H7 (cell line): ENCODE data around the gene EVC. TPM values are rescaled to one million over a fixed set of nuclear protein-coding genes. Genes with fewer than 3 reads are reported as not detected.
A peak's percentile ranks its signal among the peaks of the same experiment; 100 is the strongest.

Experiments used
- DNase-seq: peaks from one replicate; pipeline ENCODE4 v3.0.0; 2012
- H3K27me3 ChIP-seq: 2 replicates; pipeline ENCODE4 v1.6.0; 2011; ENCODE audit warnings: mild to moderate bottlenecking, low read length; ENCODE audit not compliant: control insufficient read depth, insufficient read depth
- H3K36me3 ChIP-seq: replicated peaks from 2 replicates; pipeline ENCODE4 v1.5.1; 2011; ENCODE audit warnings: low read length; ENCODE audit not compliant: control insufficient read depth, insufficient read depth
- H3K4me3 ChIP-seq: 2 replicates; pipeline ENCODE4 v1.5.1; 2011; ENCODE audit warnings: low read depth, mild to moderate bottlenecking, control low read depth, low read length, moderate library complexity; ENCODE audit not compliant: insufficient read depth
- total RNA-seq: library from RNA; depleted of rRNA; stranded (reverse); fragments of >200 nt; shearing (Covaris generic); gene quantifications from 2 replicates; pipeline ENCODE4 v1.2.3, GENCODE V29; 2014; rRNA removed

The EVC gene
- 4.5 and 15.4 TPM in 2 replicates for total RNA-seq

- Histone ChIP-seq H3K36me3 (no peaks in the 10 kb centered on the region), H3K4me3 (peak within 1 kb of the TSS; percentile 55), H3K27me3 (peaks cover 14% of the 10 kb centered on the region)
- DNase-seq = peak; percentile 92
These were observed at the start of gene EVC for GRCh38 chr4:5710961-5711478. Gene EVC (plus strand): TSS chr4:5711201. CDS start chr4:5711381, 180 bp downstream.

GRCh38 chr4:5661237-5661636 is 49.8 kb upstream of the EVC start:
- no peak for DNase-seq
- H3K27me3 ChIP-seq = no peaks in the 10 kb centered on the region
- H3K36me3 ChIP-seq = no peaks in the 10 kb centered on the region
- no peak overlapping the region for H3K4me3 ChIP-seq

DNA sequence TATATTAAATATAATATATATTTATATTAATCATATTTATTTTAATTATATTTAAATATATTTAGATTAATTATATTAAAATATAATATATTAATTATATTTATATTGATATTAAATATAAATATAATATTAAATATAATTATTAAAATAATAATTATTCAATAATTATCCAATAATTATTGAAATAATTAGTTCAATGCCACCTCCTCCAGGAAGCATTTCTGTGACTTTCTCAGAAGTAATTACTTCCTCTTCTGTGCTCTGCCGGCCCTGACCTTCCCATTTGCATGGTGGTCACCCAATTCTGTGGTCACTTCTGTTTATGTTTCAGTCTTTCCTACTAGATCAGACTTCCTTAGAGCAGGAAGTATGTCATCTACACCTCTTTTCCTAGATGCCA is 48.4 kb upstream of the EVC start:
- DNase-seq = no peak
- Histone ChIP-seq H3K4me3 (no peak overlapping the region), H3K27me3 (no peaks in the 10 kb centered on the region), H3K36me3 (no peaks in the 10 kb centered on the region)

GRCh38 chr4:5664778-5665177 is 46.2 kb upstream of the EVC start:
- H3K36me3 ChIP-seq = no peaks in the 10 kb centered on the region
- H3K4me3 ChIP-seq = no peak overlapping the region
- H3K27me3 ChIP-seq = no peaks in the 10 kb centered on the region
- DNase-seq = no peak

- H3K36me3 ChIP-seq = no peaks in the 10 kb centered on the region
- H3K27me3 ChIP-seq = no peaks in the 10 kb centered on the region
- no peak for DNase-seq
- no peak overlapping the region for H3K4me3 ChIP-seq
These were observed 44.3 kb upstream of the EVC start for GRCh38 chr4:5666741-5667140.

- no peak for DNase-seq
- H3K36me3 ChIP-seq = peaks cover 4% of the 10 kb centered on the region
- no peaks in the 10 kb centered on the region for H3K27me3 ChIP-seq
- no peak overlapping the region for H3K4me3 ChIP-seq
These were observed 34.2 kb upstream of the EVC start for GRCh38 chr4:5676763-5677162.

- H3K27me3 ChIP-seq = no peaks in the 10 kb centered on the region
- peaks cover 4% of the 10 kb centered on the region for H3K36me3 ChIP-seq
- no peak overlapping the region for H3K4me3 ChIP-seq
- no peak for DNase-seq
These were observed 32.0 kb upstream of the EVC start for GRCh38 chr4:5678977-5679376.

GRCh38 chr4:5683566-5683965 is 27.4 kb upstream of the EVC start:
- no peak for DNase-seq
- Histone ChIP-seq H3K27me3 (no peaks in the 10 kb centered on the region), H3K4me3 (no peak overlapping the region), H3K36me3 (peaks cover 17% of the 10 kb centered on the region)

GRCh38 chr4:5685296-5685695 is 25.7 kb upstream of the EVC start:
- DNase-seq = no peak
- H3K36me3 ChIP-seq = peaks cover 17% of the 10 kb centered on the region
- H3K4me3 ChIP-seq = no peak overlapping the region
- H3K27me3 ChIP-seq = no peaks in the 10 kb centered on the region

DNA sequence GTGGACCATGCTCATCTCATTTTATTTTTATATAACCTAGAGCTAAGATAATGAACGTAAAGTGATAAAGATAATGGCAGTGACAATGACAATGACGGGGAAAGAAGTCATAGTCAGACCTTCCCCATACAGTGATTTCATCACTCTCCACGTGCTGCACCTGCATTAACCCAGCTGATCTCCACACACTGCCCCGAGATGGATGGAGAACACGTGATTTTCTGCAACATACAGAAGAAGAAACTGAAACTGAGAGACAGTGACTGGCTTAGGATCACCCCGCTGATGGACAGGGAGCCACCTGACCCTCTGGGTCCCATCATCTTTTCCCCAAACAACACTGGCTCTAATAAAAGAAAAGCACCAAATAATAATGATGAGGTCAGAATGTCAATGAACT is 24.7 kb upstream of the EVC start:
- no peak for DNase-seq
- H3K4me3 ChIP-seq = no peak overlapping the region
- peaks cover 16% of the 10 kb centered on the region for H3K36me3 ChIP-seq
- H3K27me3 ChIP-seq = no peaks in the 10 kb centered on the region

GRCh38 chr4:5689065-5689464 is 21.9 kb upstream of the EVC start:
- no peaks in the 10 kb centered on the region for H3K27me3 ChIP-seq
- H3K36me3 ChIP-seq = peaks cover 18% of the 10 kb centered on the region
- H3K4me3 ChIP-seq = no peak overlapping the region
- no peak for DNase-seq

DNA sequence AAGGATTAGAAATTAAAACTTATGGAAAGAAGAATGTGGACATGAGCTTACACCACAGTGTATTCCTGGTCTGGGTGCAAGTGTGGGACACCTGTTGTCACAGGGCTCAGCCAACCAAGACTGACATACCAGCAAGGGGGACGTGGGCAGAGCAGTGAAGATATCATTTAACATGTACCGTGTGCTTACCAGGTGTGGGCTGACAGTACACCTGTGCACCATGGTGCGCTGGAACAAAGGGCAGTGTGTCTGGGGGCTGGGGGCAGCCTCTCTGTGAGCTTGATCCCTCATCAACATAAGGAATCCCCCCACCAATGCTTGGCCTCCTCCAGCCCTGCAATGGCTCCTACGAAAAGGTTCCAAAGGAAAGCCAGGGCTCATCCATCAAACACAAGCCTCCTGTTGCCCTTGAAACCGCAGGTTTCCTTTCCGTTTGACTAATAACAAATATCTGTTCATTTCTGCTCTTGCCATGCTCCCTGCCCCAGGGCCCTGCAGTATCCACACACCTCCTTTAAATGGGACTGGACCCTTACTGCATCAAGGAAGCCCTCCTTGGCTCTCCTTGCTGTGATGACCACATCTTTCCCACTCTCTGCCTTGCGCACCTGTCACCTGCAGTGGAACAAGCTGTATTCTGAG is 19.4 kb upstream of the EVC start:
- no peaks in the 10 kb centered on the region for H3K27me3 ChIP-seq
- no peak for DNase-seq

DNA sequence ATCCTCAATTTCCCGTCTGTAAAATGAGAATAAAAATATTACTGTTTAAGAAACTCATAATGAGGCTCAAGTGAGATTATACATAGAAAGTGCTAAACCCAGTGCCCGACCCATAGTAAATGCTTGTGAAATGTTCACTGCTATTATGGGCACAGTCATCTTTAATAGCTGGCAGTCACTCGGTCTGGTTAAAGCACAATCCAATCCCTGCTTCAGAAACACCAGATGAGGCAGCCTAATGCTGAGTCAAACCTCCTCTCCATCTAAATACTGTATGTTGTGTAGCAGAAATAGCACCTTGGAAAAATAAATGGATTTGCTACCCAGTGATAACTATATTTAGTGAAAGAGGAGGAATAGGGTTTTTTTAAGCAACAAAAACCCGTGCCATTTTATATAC is 17.1 kb upstream of the EVC start:
- H3K27me3 ChIP-seq = no peaks in the 10 kb centered on the region
- H3K36me3 ChIP-seq = peaks cover 6% of the 10 kb centered on the region
- DNase-seq = no peak
- no peak overlapping the region for H3K4me3 ChIP-seq

More for the DNA sequence above, 19.4 kb upstream of the EVC start:
- Histone ChIP-seq H3K4me3 (no peak overlapping the region), H3K36me3 (peaks cover 11% of the 10 kb centered on the region)

DNA sequence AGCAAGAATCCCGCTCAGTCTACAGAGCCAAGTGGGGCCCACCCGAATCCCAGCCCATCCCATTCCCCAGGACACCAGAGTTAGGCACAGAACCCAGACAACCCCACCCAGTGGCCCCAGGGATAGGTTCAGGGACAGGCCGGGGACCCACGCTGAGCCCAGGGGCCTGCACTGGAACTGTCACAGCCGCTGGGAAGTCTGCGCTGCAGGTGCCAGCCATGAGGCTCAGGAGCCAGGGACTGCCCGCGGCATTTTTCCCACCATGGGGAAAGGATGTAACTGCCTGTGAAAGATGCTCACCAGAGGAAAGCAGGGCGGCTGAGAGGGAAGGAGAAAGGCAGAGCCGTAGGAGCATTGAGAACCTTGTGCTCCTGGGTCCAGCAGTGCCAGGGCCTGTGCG is 14.7 kb upstream of the EVC start:
- H3K4me3 ChIP-seq = no peak overlapping the region
- H3K36me3 ChIP-seq = peaks cover 4% of the 10 kb centered on the region; the same call in 1 of the 2 replicates
- no peak for DNase-seq
- H3K27me3 ChIP-seq = no peaks in the 10 kb centered on the region

DNA sequence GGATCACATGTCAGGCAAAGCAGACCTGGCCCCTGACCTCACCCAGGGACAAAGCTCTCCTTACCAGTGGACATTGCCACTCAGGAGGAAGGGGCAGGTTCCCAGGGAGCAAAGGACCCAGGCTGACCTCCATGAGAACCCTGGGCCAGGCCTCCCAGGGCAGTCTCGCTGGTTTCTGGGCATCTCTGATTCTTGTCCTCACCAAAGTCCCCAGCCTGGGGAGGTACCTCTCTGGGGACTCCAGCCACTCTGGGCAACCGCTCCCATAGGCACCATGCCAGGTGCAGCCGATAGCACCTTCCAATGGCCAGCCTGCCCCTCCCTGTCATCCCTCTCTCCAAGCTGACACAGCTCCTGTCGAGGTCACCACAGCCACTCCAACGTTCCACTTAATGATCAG is 10.5 kb upstream of the EVC start:
- DNase-seq = no peak
- Histone ChIP-seq H3K36me3 (peaks cover 2% of the 10 kb centered on the region), H3K4me3 (no peak overlapping the region), H3K27me3 (no peaks in the 10 kb centered on the region)

- H3K36me3 ChIP-seq = no peaks in the 10 kb centered on the region; the same call in none of the 2 replicates
- no peaks in the 10 kb centered on the region for H3K27me3 ChIP-seq
- DNase-seq = no peak
- H3K4me3 ChIP-seq = no peak overlapping the region
These were observed 9.0 kb upstream of the EVC start for GRCh38 chr4:5701971-5702370.
